WERI-Rb-1 (cell line): ENCODE measurements around the gene NGEF.
"Not testable (repeated sequence)": the region's sequence is repeated elsewhere in the genome, so short reads cannot be mapped to it uniquely, and the experiment has no call there.

Experiments used
- DNase-seq: peaks from one replicate; pipeline ENCODE4 v3.0.0-alpha.2; 2020
- H3K27ac ChIP-seq: fragments of 250-450 bp; sonication (Bioruptor Pico); 2 replicates; pipeline ENCODE4 v1.5.1; 2020; ENCODE audit warnings: mild to moderate bottlenecking, moderate library complexity
- H3K27me3 ChIP-seq: fragments of 250-450 bp; sonication (Bioruptor Pico); 2 replicates; pipeline ENCODE4 v1.5.1; 2021; ENCODE audit warnings: mild to moderate bottlenecking, low read depth, moderate library complexity; ENCODE audit not compliant: insufficient read depth, severe bottlenecking
- H3K36me3 ChIP-seq: fragments of 250-450 bp; sonication (Bioruptor Pico); 2 replicates; pipeline ENCODE4 v1.5.1; 2020; ENCODE audit warnings: mild to moderate bottlenecking, moderate library complexity
- H3K4me3 ChIP-seq: 2 replicates; pipeline ENCODE4 v1.5.1; 2011; ENCODE audit warnings: low read depth, mild to moderate bottlenecking, control low read depth, low read length
- H3K9me3 ChIP-seq: fragments of 250-450 bp; sonication (Bioruptor Pico); 2 replicates; pipeline ENCODE4 v1.5.1; 2021; ENCODE audit warnings: mild to moderate bottlenecking, moderate library complexity; ENCODE audit not compliant: severe bottlenecking
- CTCF ChIP-seq: IDR thresholded peaks from 2 replicates; pipeline ENCODE4 v1.5.1; 2011; ENCODE audit warnings: low read depth, mild to moderate bottlenecking, control low read depth, inconsistent platforms, low read length

Gene NGEF

GRCh38 chr2:233021771-233022170 lies 8.7 kb upstream of the NGEF start:
- no peak for TF ChIP-seq CTCF
- H3K27ac ChIP-seq: no peak overlapping the region
- no peak overlapping the region for H3K4me3 ChIP-seq
- no peaks in the 10 kb centered on the region for H3K27me3 ChIP-seq
- H3K9me3 ChIP-seq: no peaks in the 10 kb centered on the region
- no peak for DNase-seq
- H3K36me3 ChIP-seq: no peaks in the 10 kb centered on the region

- no peak overlapping the region for H3K4me3 ChIP-seq
- no peak for DNase-seq
- no peak overlapping the region for H3K27ac ChIP-seq
- H3K27me3 ChIP-seq: no peaks in the 10 kb centered on the region
- no peak for TF ChIP-seq CTCF
- no peaks in the 10 kb centered on the region for H3K9me3 ChIP-seq
- no peaks in the 10 kb centered on the region for H3K36me3 ChIP-seq
Measured at GRCh38 chr2:233020454-233020853, 7.4 kb upstream of the NGEF start.

- H3K4me3 ChIP-seq, H3K27ac ChIP-seq: not testable (repeated sequence)
Measured at GRCh38 chr2:233019610-233020009, 6.6 kb upstream of the NGEF start.

GRCh38 chr2:233017947-233018346 lies 4.9 kb upstream of the NGEF start:
- H3K9me3 ChIP-seq: no peaks in the 10 kb centered on the region
- DNase-seq: no peak
- H3K36me3 ChIP-seq: no peaks in the 10 kb centered on the region
- no peak for TF ChIP-seq CTCF
- no peaks in the 10 kb centered on the region for H3K27me3 ChIP-seq
- no peak overlapping the region for H3K27ac ChIP-seq
- H3K4me3 ChIP-seq: no peak overlapping the region

More at GRCh38 chr2:233019610-233020009, 6.6 kb upstream of the NGEF start:
- not testable (repeated sequence) for H3K9me3 ChIP-seq, DNase-seq, H3K27me3 ChIP-seq, H3K36me3 ChIP-seq

- DNase-seq: no peak
- no peaks in the 10 kb centered on the region for H3K27me3 ChIP-seq
- H3K27ac ChIP-seq: no peak overlapping the region
- no peaks in the 10 kb centered on the region for H3K9me3 ChIP-seq
- TF ChIP-seq CTCF: no peak
- no peaks in the 10 kb centered on the region for H3K36me3 ChIP-seq
- H3K4me3 ChIP-seq: no peak overlapping the region
Measured at GRCh38 chr2:233015019-233015645, 2.1 kb upstream of the NGEF start.

GRCh38 chr2:233013650-233014049 lies 594 bp upstream of the NGEF start:
- Histone ChIP-seq H3K36me3 (no peaks in the 10 kb centered on the region), H3K9me3 (no peaks in the 10 kb centered on the region), H3K4me3 (no peak overlapping the region), H3K27ac (no peak overlapping the region), H3K27me3 (no peaks in the 10 kb centered on the region)
- TF ChIP-seq CTCF: no peak
- DNase-seq: no peak
